HepG2 (cell line): ENCODE data around the gene ADGRV1. TPM values are rescaled to one million over a fixed set of nuclear protein-coding genes. Genes with fewer than 3 reads are reported as not detected.

Source experiments
- ATAC-seq: fragments of 200-7000 bp; cut with Tn5 transposase; 3 replicates; pipeline ENCODE4 v1.9.1; 2020; ENCODE audit warnings: mild to moderate bottlenecking, moderate library complexity
- Bru-seq: library from RNA; stranded (reverse); fragments of 400-500 nt; gene quantifications from one replicate; lab custom pipeline; 2021; lab: Mats Ljungman, UMichigan
- BruChase-seq, 2 experiments: library from RNA; stranded (reverse); fragments of 400-500 nt; gene quantifications; one replicate each; lab custom pipeline; 2021; lab: Mats Ljungman, UMichigan
- BruUV-seq: library from RNA; stranded (reverse); fragments of 400-500 nt; replicated peaks from 2 replicates; lab custom pipeline; 2021; lab: Mats Ljungman, UMichigan
- CTCF ChIA-PET: fragments of 300-600 bp; formaldehyde crosslinking; extraction: SDS; loops from one replicate; lab custom pipeline; 2021; ENCODE audit warnings: low total read pairs, inconsistent platforms, low intra/inter-chr PET ratio; lab: Yijun Ruan, JAX
- POLR2A ChIA-PET: fragments of 350-600 bp; sonication (Branson Sonifier 250); formaldehyde crosslinking; loops from one replicate; lab custom pipeline; 2020; ENCODE audit warnings: antibody characterized with exemption, inconsistent platforms; lab: Yijun Ruan, JAX
- DNase-seq: peaks from one replicate; pipeline ENCODE4 v3.0.0-alpha.2; 2015; ENCODE audit warnings: low spot score
- FAIRE-seq: peaks from 3 replicates; lab custom pipeline; 2011; peaks lifted over from hg19 to GRCh38; lab: Jason Lieb, UNC
- H2AFZ ChIP-seq: one replicate; pipeline ENCODE4 v1.6.1; 2011; ENCODE audit warnings: low read length, inconsistent platforms
- H3K27ac ChIP-seq: fragments of 300-600 bp; 3 replicates; pipeline ENCODE4 v1.8.0; 2011; ENCODE audit warnings: mixed run types, mild to moderate bottlenecking, mixed read lengths, low read length, inconsistent platforms; ENCODE audit not compliant: insufficient read depth; ENCODE audit errors: extremely low read length
- H3K27me3 ChIP-seq, 2 experiments: fragments of 200-600 bp in 1 of 2; 2 replicates in 1 of 2; 3 replicates in 1 of 2; pipeline versions ENCODE4 v1.6.0 to v1.8.0; 2011; ENCODE audit warnings: low read length in 2 of 2, mild to moderate bottlenecking in 2 of 2, moderate library complexity in 2 of 2, inconsistent platforms in 1 of 2; ENCODE audit not compliant: insufficient read depth in 2 of 2, control insufficient read depth in 1 of 2
- H3K36me3 ChIP-seq, 2 experiments: fragments of 200-600 bp in 1 of 2; replicated peaks in 1 of 2; 2 replicates in 1 of 2; 3 replicates in 1 of 2; pipeline versions ENCODE4 v1.5.1 to v1.8.0; 2011; ENCODE audit warnings: low read length in 2 of 2, inconsistent platforms in 1 of 2; ENCODE audit not compliant: insufficient read depth in 2 of 2, control insufficient read depth in 1 of 2
- H3K4me1 ChIP-seq: 2 replicates; pipeline ENCODE4 v1.5.1; 2012; ENCODE audit warnings: low read length, inconsistent platforms; ENCODE audit not compliant: insufficient read depth
- H3K4me2 ChIP-seq: 2 replicates; pipeline ENCODE4 v1.6.0; 2011; ENCODE audit warnings: low read depth, low read length, inconsistent platforms
- H3K4me3 ChIP-seq, 3 experiments: fragments of 200-600 bp in 1 of 3; sonication (generic), shearing (Covaris generic) in 1 of 3; replicated peaks in 1 of 3; 2 replicates each; pipeline ENCODE4 v1.5.1; 2011 to 2016; ENCODE audit warnings: low read length in 3 of 3, inconsistent platforms in 2 of 3, low read depth in 2 of 3, mild to moderate bottlenecking in 2 of 3, control low read depth in 1 of 3, mixed read lengths in 1 of 3; ENCODE audit not compliant: insufficient read depth in 1 of 3
- H3K79me2 ChIP-seq: one replicate; pipeline ENCODE4 v1.6.1; 2011; ENCODE audit warnings: low read length, inconsistent platforms; ENCODE audit not compliant: insufficient read depth
- H3K9ac ChIP-seq: 2 replicates; pipeline ENCODE4 v1.6.0; 2011; ENCODE audit warnings: mild to moderate bottlenecking, low read depth, low read length, inconsistent platforms; ENCODE audit not compliant: insufficient read depth
- H3K9me3 ChIP-seq: 2 replicates; pipeline ENCODE4 v1.5.1; 2012; ENCODE audit warnings: mild to moderate bottlenecking, low read length
- H4K20me1 ChIP-seq: 2 replicates; pipeline ENCODE4 v1.6.0; 2011; ENCODE audit warnings: inconsistent platforms, mild to moderate bottlenecking, low read length, moderate library complexity; ENCODE audit not compliant: insufficient read depth
- GABPB1 ChIP-seq: IDR thresholded peaks from 2 replicates; pipeline ENCODE4 v1.6.1; 2016; ENCODE audit warnings: mild to moderate bottlenecking, missing genetic modification reagents, moderate library complexity, missing compliant biosample characterization
- NFYB ChIP-seq: sonication (generic); formaldehyde crosslinking; IDR thresholded peaks from 2 replicates; pipeline ENCODE4 v1.4.0; 2020; ENCODE audit warnings: missing genetic modification reagents
- SNAPC2 ChIP-seq: sonication (generic); formaldehyde crosslinking; IDR thresholded peaks from 2 replicates; pipeline ENCODE4 v1.8.1; 2022; ENCODE audit warnings: mild to moderate bottlenecking, missing genetic modification reagents
- ZNF687 ChIP-seq: sonication (generic); formaldehyde crosslinking; IDR thresholded peaks from 2 replicates; pipeline ENCODE4 v1.5.1; 2020; ENCODE audit warnings: mild to moderate bottlenecking, missing genetic modification reagents, moderate library complexity
- ZNF777 ChIP-seq: sonication (generic); formaldehyde crosslinking; IDR thresholded peaks from 2 replicates; pipeline ENCODE4 v1.4.0; 2020; ENCODE audit warnings: missing genetic modification reagents
- WGBS: methylation state at CpG from one replicate; pipeline ENCODE4 v1.1.6; 2017; ENCODE audit warnings: low lambda C conversion rate; 5-methylcytosine and 5-hydroxymethylcytosine counted together
- in situ Hi-C: cut with HindIII; loops from 2 replicates; pipeline ENCODE4 v1.10.0; 2017; ENCODE audit warnings: low pct_unique_long_range_greater_than_20kb; ENCODE audit not compliant: extremely low pct_ligation_motif_present
- intact Hi-C: fragments of 100-400 bp; cut with micrococcal nuclease; formaldehyde crosslinking; loops from one replicate; pipeline ENCODE4 v1.10.0; 2022; ENCODE audit not compliant: unreplicated experiment
- long read RNA-seq, 2 experiments: library from RNA in 1 of 2; library from polyadenylated mRNA in 1 of 2; stranded (forward) in 1 of 2; unstranded in 1 of 2; transcript quantifications; one replicate each; pipeline ENCODE4 v2.0.0, GENCODE V29; 2019 to 2022
- polyA minus RNA-seq, 3 experiments: library from RNA; depleted of rRNA, polyadenylated mRNA; stranded (reverse); fragments of >200 nt; gene quantifications; 2 replicates each; pipeline ENCODE4 v1.2.3, GENCODE V29; 2011; ENCODE audit warnings: low replicate concordance in 1 of 3
- polyA plus RNA-seq, 8 experiments: library from polyadenylated mRNA; depleted of rRNA in 3 of 8; stranded (reverse) in 7 of 8; unstranded in 1 of 8; fragments of >200 nt; fragmentation: Illumina TruSeq in 4 of 8; extraction: Trizol in 4 of 8; gene quantifications; 2 replicates each; pipeline versions ENCODE4 v1.2.1 to v1.2.3, GENCODE V29; 2011 to 2016; ENCODE audit warnings: low read depth in 4 of 8, missing spikeins in 1 of 8, mixed read lengths in 1 of 8; ENCODE audit not compliant: insufficient read depth in 1 of 8
- total RNA-seq, 5 experiments: library from RNA; depleted of rRNA; stranded (reverse); fragments of >200 nt; fragmentation: Illumina TruSeq; extraction: Trizol; gene quantifications; 2 replicates each; pipeline ENCODE4 v1.2.3, GENCODE V29; 2016; ENCODE audit warnings: low read depth in 1 of 5
- TF ChIP-seq, protein P1 (sequence below): sonication (generic); formaldehyde crosslinking; IDR thresholded peaks from 2 replicates; pipeline ENCODE4 v1.4.0; 2020; ENCODE audit warnings: low read depth, mild to moderate bottlenecking, missing genetic modification reagents

Gene ADGRV1, protein sequence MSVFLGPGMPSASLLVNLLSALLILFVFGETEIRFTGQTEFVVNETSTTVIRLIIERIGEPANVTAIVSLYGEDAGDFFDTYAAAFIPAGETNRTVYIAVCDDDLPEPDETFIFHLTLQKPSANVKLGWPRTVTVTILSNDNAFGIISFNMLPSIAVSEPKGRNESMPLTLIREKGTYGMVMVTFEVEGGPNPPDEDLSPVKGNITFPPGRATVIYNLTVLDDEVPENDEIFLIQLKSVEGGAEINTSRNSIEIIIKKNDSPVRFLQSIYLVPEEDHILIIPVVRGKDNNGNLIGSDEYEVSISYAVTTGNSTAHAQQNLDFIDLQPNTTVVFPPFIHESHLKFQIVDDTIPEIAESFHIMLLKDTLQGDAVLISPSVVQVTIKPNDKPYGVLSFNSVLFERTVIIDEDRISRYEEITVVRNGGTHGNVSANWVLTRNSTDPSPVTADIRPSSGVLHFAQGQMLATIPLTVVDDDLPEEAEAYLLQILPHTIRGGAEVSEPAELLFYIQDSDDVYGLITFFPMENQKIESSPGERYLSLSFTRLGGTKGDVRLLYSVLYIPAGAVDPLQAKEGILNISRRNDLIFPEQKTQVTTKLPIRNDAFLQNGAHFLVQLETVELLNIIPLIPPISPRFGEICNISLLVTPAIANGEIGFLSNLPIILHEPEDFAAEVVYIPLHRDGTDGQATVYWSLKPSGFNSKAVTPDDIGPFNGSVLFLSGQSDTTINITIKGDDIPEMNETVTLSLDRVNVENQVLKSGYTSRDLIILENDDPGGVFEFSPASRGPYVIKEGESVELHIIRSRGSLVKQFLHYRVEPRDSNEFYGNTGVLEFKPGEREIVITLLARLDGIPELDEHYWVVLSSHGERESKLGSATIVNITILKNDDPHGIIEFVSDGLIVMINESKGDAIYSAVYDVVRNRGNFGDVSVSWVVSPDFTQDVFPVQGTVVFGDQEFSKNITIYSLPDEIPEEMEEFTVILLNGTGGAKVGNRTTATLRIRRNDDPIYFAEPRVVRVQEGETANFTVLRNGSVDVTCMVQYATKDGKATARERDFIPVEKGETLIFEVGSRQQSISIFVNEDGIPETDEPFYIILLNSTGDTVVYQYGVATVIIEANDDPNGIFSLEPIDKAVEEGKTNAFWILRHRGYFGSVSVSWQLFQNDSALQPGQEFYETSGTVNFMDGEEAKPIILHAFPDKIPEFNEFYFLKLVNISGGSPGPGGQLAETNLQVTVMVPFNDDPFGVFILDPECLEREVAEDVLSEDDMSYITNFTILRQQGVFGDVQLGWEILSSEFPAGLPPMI (N-terminal part only)
- total RNA-seq (2016; rRNA removed; fragmentation: Illumina TruSeq; extraction: Trizol): 0.84 and 1.7 TPM in 2 replicates
- 0.35 and 0.40 TPM in 2 replicates for total RNA-seq (2016; cell fraction: cytosol; rRNA removed; fragmentation: Illumina TruSeq; extraction: Trizol; ENCODE audit: low read depth)
- 1.4 and 1.5 TPM in 2 replicates for total RNA-seq (2016; cell fraction: insoluble cytoplasmic fraction; rRNA removed; fragmentation: Illumina TruSeq; extraction: Trizol)
- 0.37 and 0.83 TPM in 2 replicates for total RNA-seq (2016; cell fraction: membrane; rRNA removed; fragmentation: Illumina TruSeq; extraction: Trizol)
- total RNA-seq (2016; cell fraction: nucleus; rRNA removed; fragmentation: Illumina TruSeq; extraction: Trizol): 1.3 and 2.5 TPM in 2 replicates
- polyA plus RNA-seq (2011; rRNA removed): 3.9 and 5.9 TPM in 2 replicates
- 2.1 and 6.3 TPM in 2 replicates for polyA plus RNA-seq (2011; cell fraction: cytosol; rRNA removed)
- 0.53 and 2.0 TPM in 2 replicates for polyA plus RNA-seq (2011; cell fraction: nucleus; rRNA removed)
- 5.9 and 7.6 TPM in 2 replicates for polyA plus RNA-seq (2012)
- 0.26 and 0.35 TPM in 2 replicates for polyA plus RNA-seq (2016; cell fraction: cytosol; fragmentation: Illumina TruSeq; extraction: Trizol; ENCODE audit: low read depth)
- polyA plus RNA-seq (2016; cell fraction: insoluble cytoplasmic fraction; fragmentation: Illumina TruSeq; extraction: Trizol; ENCODE audit: low read depth): 1.1 and 1.4 TPM in 2 replicates
- 0.38 and 0.39 TPM in 2 replicates for polyA plus RNA-seq (2016; cell fraction: membrane; fragmentation: Illumina TruSeq; extraction: Trizol; ENCODE audit: low read depth)
- polyA plus RNA-seq (2016; cell fraction: nucleus; fragmentation: Illumina TruSeq; extraction: Trizol; ENCODE audit: insufficient read depth, low read depth): 0.36 and 1.2 TPM in 2 replicates
- polyA minus RNA-seq (2011; rRNA and poly(A)+ RNA removed; ENCODE audit: low replicate concordance): 1.9 and 2.7 TPM in 2 replicates
- polyA minus RNA-seq (2011; cell fraction: cytosol; rRNA and poly(A)+ RNA removed): 0.97 and 2.5 TPM in 2 replicates
- 1.2 and 2.7 TPM in 2 replicates for polyA minus RNA-seq (2011; cell fraction: nucleus; rRNA and poly(A)+ RNA removed)
- Bru-seq, nascent RNA: percentile 21 among the genes with signal in this experiment
- BruChase-seq, experiment 1, labeled RNA remaining after a 6-hour chase: percentile 14 among the genes with signal in this experiment
- percentile 17 among the genes with signal in this experiment for BruChase-seq, experiment 2, labeled RNA remaining after a 2-hour chase
- long read RNA-seq, experiment 1, partial matches to known transcripts: 0 of 1 reads
- long read RNA-seq, experiment 1, other reads (novel, unspliced or antisense): 0 of 1 reads
- long read RNA-seq, experiment 2, partial matches to known transcripts: 4 of 6 reads
- long read RNA-seq, experiment 2, other reads (novel, unspliced or antisense): 1 of 6 reads

DNA sequence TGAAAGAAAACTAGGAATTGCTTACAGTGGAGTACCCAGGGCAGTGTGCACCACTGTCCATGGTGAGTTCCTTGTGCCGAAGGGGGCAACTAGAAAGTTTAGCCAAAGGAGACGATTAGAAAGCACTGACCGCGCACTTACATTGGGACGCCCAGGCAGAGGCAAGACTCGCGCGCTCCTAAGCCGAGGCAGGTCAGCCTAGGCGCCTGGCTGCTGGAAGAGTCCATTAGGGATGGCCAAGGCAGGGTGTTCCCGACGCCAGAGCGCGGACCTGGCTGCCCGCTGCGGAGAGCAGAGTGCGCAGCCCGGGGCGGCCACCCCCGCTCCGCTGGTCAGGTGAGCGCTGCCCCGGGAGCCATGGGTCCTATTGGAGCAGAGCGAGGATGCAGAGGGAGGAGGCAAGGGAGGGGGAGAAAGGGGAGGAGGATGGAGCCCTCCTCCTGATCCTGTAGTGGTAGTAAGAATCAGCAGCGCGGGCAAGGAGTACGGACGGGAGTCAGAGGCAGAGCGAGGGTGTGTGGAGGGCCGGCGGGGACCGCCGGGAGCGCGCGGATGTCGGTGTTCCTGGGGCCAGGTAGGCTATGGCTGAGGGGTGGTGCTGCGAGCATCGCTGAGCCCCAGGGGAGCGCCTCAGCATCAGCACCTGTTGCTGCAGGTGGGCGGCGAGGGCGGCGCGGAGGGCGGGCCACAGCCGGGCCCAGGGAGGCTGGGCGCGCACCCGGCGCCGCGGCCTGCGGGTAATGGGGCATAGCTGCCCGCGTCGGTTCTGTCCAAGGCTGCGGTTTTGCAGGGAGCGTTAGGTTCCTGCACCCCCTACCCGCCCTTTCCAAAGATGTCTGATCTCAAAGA lies at the start of gene ADGRV1:
Gene ADGRV1 (plus strand): TSS at position 454 of the 849 bp plus-strand sequence. CDS start 99 bp downstream, at position 553.
- intact Hi-C loops (no loop called here), in situ Hi-C loops (no loop called here)
- peak within 1 kb of the TSS in 2 of 3 experiments; percentile 19 to 58; a peak in 2 of 6 replicates for H3K4me3 ChIP-seq
- FAIRE-seq (no peak), ATAC-seq (peak; percentile 98), DNase-seq (peak; percentile 9)
- H3K4me2 ChIP-seq: peak within 1 kb of the TSS; percentile 45
- ChIA-PET POLR2A (no interaction called here), CTCF (no interaction called here)
- no peaks in the 10 kb centered on the region for H3K4me1 ChIP-seq
- peaks cover 2 to 28% of the 10 kb centered on the region in 2 experiments; a peak in 3 of 5 replicates for H3K27me3 ChIP-seq
- H3K36me3 ChIP-seq: no peaks in the 10 kb centered on the region
- no TSS peak for BruUV-seq
- no peak within 1 kb of the TSS for H3K27ac ChIP-seq
- no peak within 1 kb of the TSS for H2AFZ ChIP-seq
- H3K79me2 ChIP-seq: no peaks in the 10 kb centered on the region
- H3K9me3 ChIP-seq: no peaks in the 10 kb centered on the region
- WGBS: 36% methylated on average over 42 of the region's 60 CpGs
- no peaks in the 10 kb centered on the region for H4K20me1 ChIP-seq
- no peak within 1 kb of the TSS for H3K9ac ChIP-seq
- TF ChIP-seq, protein P1, sequence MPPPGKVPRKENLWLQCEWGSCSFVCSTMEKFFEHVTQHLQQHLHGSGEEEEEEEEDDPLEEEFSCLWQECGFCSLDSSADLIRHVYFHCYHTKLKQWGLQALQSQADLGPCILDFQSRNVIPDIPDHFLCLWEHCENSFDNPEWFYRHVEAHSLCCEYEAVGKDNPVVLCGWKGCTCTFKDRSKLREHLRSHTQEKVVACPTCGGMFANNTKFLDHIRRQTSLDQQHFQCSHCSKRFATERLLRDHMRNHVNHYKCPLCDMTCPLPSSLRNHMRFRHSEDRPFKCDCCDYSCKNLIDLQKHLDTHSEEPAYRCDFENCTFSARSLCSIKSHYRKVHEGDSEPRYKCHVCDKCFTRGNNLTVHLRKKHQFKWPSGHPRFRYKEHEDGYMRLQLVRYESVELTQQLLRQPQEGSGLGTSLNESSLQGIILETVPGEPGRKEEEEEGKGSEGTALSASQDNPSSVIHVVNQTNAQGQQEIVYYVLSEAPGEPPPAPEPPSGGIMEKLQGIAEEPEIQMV: 0 out of 2 replicates have a peak, but pooled peaks have one; percentile 53
- TF ChIP-seq SNAPC2 (no peak), NFYB (peak; percentile 34; the same call in 1 of the 2 replicates), GABPB1 (CRISPR knock-in tag) (peak; percentile 42; the same call in 1 of the 2 replicates), ZNF687 (peak; percentile 34; the same call in 1 of the 2 replicates), ZNF777 (CRISPR knock-in tag) (no peak)
